ENCODE results near the gene TRPM2.

GRCh38 chr21:44325386-44326271, 27.8 kb upstream of the TRPM2 start:
- TF ChIP-seq POU2F2 (IDR thresholded peaks at IDR 0.05; ENCODE audit: low read depth, low read length) (no peak), POLR2A (IDR thresholded peaks at IDR 0.05; ENCODE audit: low read depth, low read length) (no peak), POLR2AphosphoS5 (IDR thresholded peaks at IDR 0.05; ENCODE audit: low read depth, low read length) (no peak), SPI1 (IDR thresholded peaks at IDR 0.05; ENCODE audit: low read depth, low read length) (no peak)
